ENCODE measurements around the gene SNX15. TPM values are rescaled to one million over a fixed set of nuclear protein-coding genes. Genes with fewer than 3 reads are reported as not detected.

SNX15 gene
- total and polyA plus RNA-seq, 9 donors = 10.2 to 30.5 (median 19.9) TPM

DNA sequence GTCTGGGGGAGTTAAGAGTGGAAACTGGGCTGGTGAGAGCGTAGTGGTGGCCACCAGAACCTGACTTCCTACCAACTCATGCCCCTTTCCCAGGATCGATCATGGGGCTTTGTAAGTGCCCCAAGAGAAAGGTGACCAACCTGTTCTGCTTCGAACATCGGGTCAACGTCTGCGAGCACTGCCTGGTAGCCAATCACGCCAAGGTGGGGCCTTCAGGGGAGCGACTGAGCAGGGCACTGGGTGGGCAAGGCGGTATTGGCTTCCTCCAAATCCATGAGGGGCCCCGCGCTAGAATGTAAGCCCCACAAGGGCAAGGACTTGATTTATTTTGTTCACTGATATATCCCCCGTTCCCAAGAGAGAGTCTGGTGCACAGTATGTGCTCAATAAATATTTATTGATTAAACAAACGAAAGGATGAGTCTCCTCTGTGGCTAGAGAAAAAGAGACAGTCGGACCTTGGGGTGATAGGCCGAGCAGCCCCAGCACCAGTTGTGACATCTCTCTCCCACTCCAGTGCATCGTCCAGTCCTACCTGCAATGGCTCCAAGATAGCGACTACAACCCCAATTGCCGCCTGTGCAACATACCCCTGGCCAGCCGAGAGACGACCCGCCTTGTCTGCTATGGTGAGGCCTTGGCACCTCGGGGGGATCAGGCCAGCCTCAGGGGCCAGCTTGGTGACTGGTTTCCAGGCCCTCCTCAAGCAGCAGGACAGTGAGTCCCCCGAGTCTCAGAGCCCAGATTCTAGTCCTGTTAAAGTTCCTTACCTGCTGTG, 57.5 kb downstream of the SNX15 start:
- Histone ChIP-seq H3K4me3 (peak overlapping the region; percentile 77), H3K9me3 (no peaks in the 10 kb centered on the region), H3K27me3 (no peaks in the 10 kb centered on the region), H3K36me3 (no peaks in the 10 kb centered on the region), H3K27ac (peak overlapping the region; percentile 75 to 86), H3K4me1 (ENCODE audit: insufficient read depth) (peaks cover 7% of the 10 kb centered on the region)
- TF ChIP-seq, protein P1, sequence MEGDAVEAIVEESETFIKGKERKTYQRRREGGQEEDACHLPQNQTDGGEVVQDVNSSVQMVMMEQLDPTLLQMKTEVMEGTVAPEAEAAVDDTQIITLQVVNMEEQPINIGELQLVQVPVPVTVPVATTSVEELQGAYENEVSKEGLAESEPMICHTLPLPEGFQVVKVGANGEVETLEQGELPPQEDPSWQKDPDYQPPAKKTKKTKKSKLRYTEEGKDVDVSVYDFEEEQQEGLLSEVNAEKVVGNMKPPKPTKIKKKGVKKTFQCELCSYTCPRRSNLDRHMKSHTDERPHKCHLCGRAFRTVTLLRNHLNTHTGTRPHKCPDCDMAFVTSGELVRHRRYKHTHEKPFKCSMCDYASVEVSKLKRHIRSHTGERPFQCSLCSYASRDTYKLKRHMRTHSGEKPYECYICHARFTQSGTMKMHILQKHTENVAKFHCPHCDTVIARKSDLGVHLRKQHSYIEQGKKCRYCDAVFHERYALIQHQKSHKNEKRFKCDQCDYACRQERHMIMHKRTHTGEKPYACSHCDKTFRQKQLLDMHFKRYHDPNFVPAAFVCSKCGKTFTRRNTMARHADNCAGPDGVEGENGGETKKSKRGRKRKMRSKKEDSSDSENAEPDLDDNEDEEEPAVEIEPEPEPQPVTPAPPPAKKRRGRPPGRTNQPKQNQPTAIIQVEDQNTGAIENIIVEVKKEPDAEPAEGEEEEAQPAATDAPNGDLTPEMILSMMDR (IDR thresholded peaks at IDR 0.05) = no peak
- TF ChIP-seq EP300 (IDR thresholded peaks at IDR 0.05) (no peak), POLR2A (IDR thresholded peaks at IDR 0.05) (no peak)
- intact Hi-C loops (cut with DNase I) = loop anchor here in 2 of 4 donors (5.0 kb wide), 2 partner anchors 33 to 72 kb away; partner anchors contain the start of genes ARL2 (in 1 of the 2) and ZNHIT2 (in 1 of the 2)
- no peak for DNase-seq
- 38 to 42% (median 38%) methylated on average over 23 of the region's 23 CpGs for WGBS, 3 donors

DNA sequence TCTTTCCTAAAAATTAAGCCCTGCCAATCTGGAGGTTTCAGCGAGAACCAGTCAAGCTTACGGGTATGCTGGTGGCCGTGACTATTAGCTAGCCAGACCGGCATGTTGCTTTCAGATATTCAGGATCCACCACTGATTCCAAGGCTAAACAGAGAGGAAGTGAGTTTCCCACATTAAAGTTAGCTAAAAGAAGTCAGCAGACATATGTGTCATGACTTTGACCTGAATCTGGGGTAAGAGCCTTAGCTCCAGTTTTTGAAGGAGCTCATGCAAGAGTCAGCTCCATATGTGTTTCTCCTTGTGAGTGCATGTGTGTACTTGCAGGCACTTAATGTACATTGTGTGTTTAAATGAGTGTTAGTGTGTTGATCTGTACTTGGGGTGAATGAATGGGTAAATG, 58.2 kb downstream of the SNX15 start:
- no peak for DNase-seq
- H3K4me1 ChIP-seq (ENCODE audit: insufficient read depth) = peaks cover 7% of the 10 kb centered on the region
- no peaks in the 10 kb centered on the region for H3K36me3 ChIP-seq
- no peaks in the 10 kb centered on the region for H3K27me3 ChIP-seq
- no peak for TF ChIP-seq POLR2A (IDR thresholded peaks at IDR 0.05)
- TF ChIP-seq, protein P1 (IDR thresholded peaks at IDR 0.05) = no peak
- no peaks in the 10 kb centered on the region for H3K9me3 ChIP-seq
- intact Hi-C loops (cut with DNase I) = loop anchor here in 1 of 4 donors (5.0 kb wide), 1 partner anchor 73 kb away; the partner anchor contains the start of gene ARL2
- 86 to 93% (median 88%) methylated on average over 4 of the region's 4 CpGs for WGBS, 3 donors
- no peak overlapping the region for H3K4me3 ChIP-seq
- no peak overlapping the region for H3K27ac ChIP-seq

DNA sequence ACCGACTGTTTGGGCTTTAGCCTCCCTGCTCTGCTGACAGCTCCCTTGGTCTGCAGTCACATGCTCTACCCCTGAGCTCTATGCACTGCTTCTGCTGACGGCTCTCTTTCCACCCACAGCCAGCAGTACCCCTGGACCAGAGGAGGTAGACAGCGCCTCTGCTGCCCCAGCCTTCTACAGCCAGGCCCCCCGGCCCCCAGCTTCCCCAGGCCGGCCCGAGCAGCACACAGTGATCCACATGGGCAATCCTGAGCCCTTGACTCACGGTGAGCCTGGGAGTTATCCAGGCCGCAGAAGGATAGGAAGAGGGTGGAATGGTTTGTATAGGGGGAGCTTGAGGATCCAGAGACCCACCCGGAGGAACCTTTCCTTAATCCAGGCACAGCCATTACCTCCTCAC, 59.6 kb downstream of the SNX15 start:
- Histone ChIP-seq H3K4me1 (ENCODE audit: insufficient read depth) (peaks cover 7% of the 10 kb centered on the region), H3K9me3 (no peaks in the 10 kb centered on the region), H3K27ac (no peak overlapping the region), H3K4me3 (no peak overlapping the region), H3K27me3 (no peaks in the 10 kb centered on the region), H3K36me3 (no peaks in the 10 kb centered on the region)
- WGBS, 3 donors = 81 to 90% (median 86%) methylated on average over 9 of the region's 9 CpGs
- intact Hi-C loops (cut with DNase I) = loop anchor here in 1 of 4 donors (5.0 kb wide), 1 partner anchor 75 kb away; the partner anchor contains the start of gene ARL2
- TF ChIP-seq, protein P1 (IDR thresholded peaks at IDR 0.05) = no peak
- TF ChIP-seq EP300 (IDR thresholded peaks at IDR 0.05) (no peak), POLR2A (IDR thresholded peaks at IDR 0.05) (no peak)
- DNase-seq = no peak

DNA sequence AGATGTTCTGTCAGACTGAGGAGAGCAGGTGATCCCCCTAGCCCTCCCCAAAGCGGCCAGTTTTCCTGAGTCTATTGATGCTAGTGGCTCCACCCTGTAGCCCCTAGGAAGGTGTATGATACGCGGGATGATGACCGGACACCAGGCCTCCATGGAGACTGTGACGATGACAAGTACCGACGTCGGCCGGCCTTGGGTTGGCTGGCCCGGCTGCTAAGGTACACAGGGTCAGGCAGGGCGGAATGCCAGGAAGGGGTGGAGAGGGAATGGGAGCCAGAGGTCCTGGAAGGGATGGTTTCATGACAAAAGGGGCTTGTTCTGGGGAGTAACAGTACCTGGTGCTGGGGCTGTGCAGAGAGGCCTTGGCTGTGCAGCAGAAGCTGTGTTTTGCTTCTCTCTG, 60.0 kb downstream of the SNX15 start:
- 71 to 84% (median 81%) methylated on average over 11 of the region's 11 CpGs for WGBS, 3 donors
- no peak overlapping the region for H3K4me3 ChIP-seq
- H3K36me3 ChIP-seq = no peaks in the 10 kb centered on the region
- no peak overlapping the region for H3K27ac ChIP-seq
- no peaks in the 10 kb centered on the region for H3K27me3 ChIP-seq
- peaks cover 7% of the 10 kb centered on the region for H3K4me1 ChIP-seq (ENCODE audit: insufficient read depth)
- TF ChIP-seq POLR2A (IDR thresholded peaks at IDR 0.05) (no peak), EP300 (IDR thresholded peaks at IDR 0.05) (no peak)
- TF ChIP-seq, protein P1 (IDR thresholded peaks at IDR 0.05) = no peak
- DNase-seq = peak in 2 of 5 donors; percentile 43
- intact Hi-C loops (cut with DNase I) = loop anchor here in 1 of 4 donors (5.0 kb wide), 1 partner anchor 75 kb away; the partner anchor contains the start of gene ARL2
- no peaks in the 10 kb centered on the region for H3K9me3 ChIP-seq
